Endometrium (tissue), 2 donors: Measurements from ENCODE around the gene RCE1.

ENCODE experiments used
- FAIRE-seq: peaks from 2 replicates; lab custom pipeline; 2012; peaks lifted over from hg19 to GRCh38; lab: Jason Lieb, UNC
- donor health status: control.
- donor health status: control.

The RCE1 gene

GRCh38 chr11:66869567-66869870 is 26.3 kb downstream of the RCE1 start:
- FAIRE-seq, result no peak

GRCh38 chr11:66870131-66870530 is 26.9 kb downstream of the RCE1 start:
- FAIRE-seq, result no peak

- no peak for FAIRE-seq
These were observed 27.6 kb downstream of the RCE1 start for GRCh38 chr11:66870616-66871520.

GRCh38 chr11:66871521-66871901 is 28.3 kb downstream of the RCE1 start:
- FAIRE-seq, result no peak

GRCh38 chr11:66874232-66874631 is 31.0 kb downstream of the RCE1 start:
- FAIRE-seq, result no peak

GRCh38 chr11:66875378-66875777 is 32.1 kb downstream of the RCE1 start:
- no peak for FAIRE-seq

GRCh38 chr11:66877588-66878385 is 34.5 kb downstream of the RCE1 start:
- FAIRE-seq, result no peak

- FAIRE-seq, result no peak
These were observed 35.2 kb downstream of the RCE1 start for GRCh38 chr11:66878474-66878873.

GRCh38 chr11:66879000-66879399 is 35.8 kb downstream of the RCE1 start:
- no peak for FAIRE-seq

- FAIRE-seq, result no peak
These were observed 36.3 kb downstream of the RCE1 start for GRCh38 chr11:66879583-66879982.

GRCh38 chr11:66879999-66880398 is 36.8 kb downstream of the RCE1 start:
- no peak for FAIRE-seq

GRCh38 chr11:66880496-66881450 is 37.5 kb downstream of the RCE1 start:
- FAIRE-seq, result no peak

GRCh38 chr11:66881451-66881835 is 38.2 kb downstream of the RCE1 start:
- FAIRE-seq, result no peak

- no peak for FAIRE-seq
These were observed 38.7 kb downstream of the RCE1 start for GRCh38 chr11:66881927-66882452.

GRCh38 chr11:66882561-66883015 is 39.3 kb downstream of the RCE1 start:
- FAIRE-seq, result no peak

GRCh38 chr11:66883016-66883965 is 40.0 kb downstream of the RCE1 start:
- no peak for FAIRE-seq

GRCh38 chr11:66884443-66884842 is 41.2 kb downstream of the RCE1 start:
- FAIRE-seq, result no peak

- FAIRE-seq, result no peak
These were observed 42.2 kb downstream of the RCE1 start for GRCh38 chr11:66885469-66885868.

- FAIRE-seq, result no peak
These were observed 42.8 kb downstream of the RCE1 start for GRCh38 chr11:66885950-66886440.

- FAIRE-seq, result no peak
These were observed 43.5 kb downstream of the RCE1 start for GRCh38 chr11:66886671-66887221.
